K562 (cell line): ENCODE data around the gene ZNF558. TPM values are rescaled to one million over a fixed set of nuclear protein-coding genes. Genes with fewer than 3 reads are reported as not detected.

Experiments used
- BACH1 ChIP-seq: fragments of 200-800 bp; sonication (Bioruptor generic); IDR thresholded peaks from 2 replicates; pipeline ENCODE4 v1.6.1; 2016; ENCODE audit warnings: missing genetic modification characterization, missing compliant biosample characterization
- CEBPB ChIP-seq: fragments of 450-650 bp; IDR thresholded peaks from 2 replicates; pipeline ENCODE4 v1.6.1; 2016; ENCODE audit warnings: missing genetic modification characterization, missing compliant biosample characterization
- CEBPG ChIP-seq, 3 experiments: fragments of 200-800 bp in 1 of 3; sonication (Bioruptor generic) in 1 of 3; sonication (generic) in 1 of 3; formaldehyde crosslinking in 1 of 3; IDR thresholded peaks in 2 of 3; conservative IDR thresholded peaks in 1 of 3; 2 replicates each; pipeline versions ENCODE4 v1.6.1 to v1.8.0; 2016 to 2022; ENCODE audit warnings: missing compliant biosample characterization in 2 of 3, missing genetic modification characterization in 2 of 3, mild to moderate bottlenecking in 1 of 3, missing genetic modification reagents in 1 of 3
- CGGBP1 ChIP-seq: fragments of 250-450 bp; sonication (Bioruptor Pico); IDR thresholded peaks from 2 replicates; pipeline ENCODE4 v1.9.0; 2021; ENCODE audit warnings: mild to moderate bottlenecking
- ELF4 ChIP-seq: fragments of 450-650 bp; formaldehyde crosslinking; IDR thresholded peaks from 2 replicates; pipeline ENCODE4 v1.4.0; 2022; ENCODE audit warnings: missing genetic modification characterization
- ETS1 ChIP-seq: conservative IDR thresholded peaks from 2 replicates; pipeline ENCODE4 v1.6.1; 2011; ENCODE audit warnings: low read depth, mild to moderate bottlenecking, low read length; ENCODE audit not compliant: control insufficient read depth
- MCM5 ChIP-seq: fragments of 450-650 bp; IDR thresholded peaks from 2 replicates; pipeline ENCODE4 v1.6.1; 2016; ENCODE audit warnings: low read depth
- NFIC ChIP-seq: fragments of 450-650 bp; IDR thresholded peaks from 2 replicates; pipeline ENCODE4 v1.6.1; 2017; ENCODE audit warnings: mild to moderate bottlenecking, inconsistent platforms
- NR0B1 ChIP-seq: fragments of 450-650 bp; IDR thresholded peaks from one replicate; pipeline ENCODE4 v1.6.1; 2018; ENCODE audit warnings: mild to moderate bottlenecking, moderate library complexity; ENCODE audit not compliant: partially characterized antibody
- PHB ChIP-seq: fragments of 250-450 bp; sonication (Bioruptor Pico); IDR thresholded peaks from 2 replicates; pipeline ENCODE4 v1.5.0; 2021
- SRSF7 ChIP-seq: fragments of 200-400 bp; formaldehyde crosslinking; optimal IDR thresholded peaks from 2 replicates; pipeline ENCODE3; 2017; ENCODE audit warnings: mild to moderate bottlenecking, low read depth, low read length
- SUPT5H ChIP-seq: fragments of 450-650 bp; IDR thresholded peaks from 2 replicates; pipeline ENCODE4 v1.6.1; 2016
- ZBTB2 ChIP-seq: fragments of 450-650 bp; IDR thresholded peaks from 2 replicates; pipeline ENCODE4 v1.6.1; 2016; ENCODE audit warnings: antibody characterized with exemption
- ZFP91 ChIP-seq: sonication (generic); formaldehyde crosslinking; IDR thresholded peaks from 2 replicates; pipeline ENCODE4 v1.8.0; 2022; ENCODE audit warnings: mild to moderate bottlenecking, missing genetic modification reagents
- ZNF146 ChIP-seq: IDR thresholded peaks from one replicate; pipeline ENCODE4 v1.6.1; 2018; ENCODE audit warnings: missing compliant biosample characterization; ENCODE audit not compliant: unreplicated experiment
- ZNF175 ChIP-seq: fragments of 200-800 bp; sonication (Bioruptor generic); IDR thresholded peaks from 2 replicates; pipeline ENCODE4 v1.6.1; 2016; ENCODE audit warnings: low read depth, mild to moderate bottlenecking, missing genetic modification characterization, missing compliant biosample characterization
- ZNF232 ChIP-seq: sonication (generic); formaldehyde crosslinking; IDR thresholded peaks from 2 replicates; pipeline ENCODE4 v1.8.0; 2022; ENCODE audit warnings: mild to moderate bottlenecking, missing genetic modification reagents
- ZNF644 ChIP-seq: fragments of 200-800 bp; sonication (Bioruptor generic); IDR thresholded peaks from 2 replicates; pipeline ENCODE4 v1.6.1; 2016; ENCODE audit warnings: low read depth, missing genetic modification characterization, missing compliant biosample characterization
- polyA plus RNA-seq, 8 experiments: library from polyadenylated mRNA; depleted of rRNA in 4 of 8; stranded (reverse) in 5 of 8; unstranded in 3 of 8; fragments of >200 nt; fragmentation: Nextera tagmentation in 2 of 8; fragmentation: Illumina TruSeq in 1 of 8; extraction: Ambion mirVana in 2 of 8; extraction: Trizol in 1 of 8; gene quantifications; 2 replicates each; pipeline versions ENCODE4 v1.2.1 to v1.2.3, GENCODE V29; 2011 to 2014; ENCODE audit warnings: inconsistent platforms in 1 of 8, missing spikeins in 1 of 8
- total RNA-seq, 7 experiments: library from RNA; depleted of rRNA in 6 of 7; stranded (reverse); fragments of >200 nt in 6 of 7; fragmentation: Illumina TruSeq in 2 of 7; extraction: Trizol in 2 of 7; gene quantifications; 2 replicates each; pipeline versions ENCODE4 v1.2.1 to v1.2.3, GENCODE V29; 2011 to 2021; ENCODE audit warnings: low replicate concordance in 1 of 7

The ZNF558 gene
- total and polyA plus RNA-seq, 9 of the 15 experiments (the other 6 are each of a cell fraction or from before 2014, with no cell fraction given) = 5.4 to 47.6 (median 21.2) TPM

GRCh38 chr19:8832132-8833021 lies at the start of gene ZNF558, which contains the start of gene MBD3L1 (continued):
- 0 out of 2 replicates have a peak, but pooled peaks have one; percentile 48 for TF ChIP-seq ETS1
- TF ChIP-seq NR0B1 = no peak
- TF ChIP-seq ZBTB2 = peak; percentile 55; the same call in 1 of the 2 replicates
- no peak for TF ChIP-seq MCM5
- no peak for TF ChIP-seq CEBPG (CRISPR knock-in tag; IDR thresholded peaks at IDR 0.05)
- TF ChIP-seq CEBPG (tag; conservative IDR thresholded peaks at IDR 0.05 in 1 of 2, IDR thresholded peaks at IDR 0.05 in 1 of 2) = no peak
- TF ChIP-seq ZNF644 (tag) = no peak
- no peak for TF ChIP-seq ZNF146 (CRISPR knock-in tag)
- TF ChIP-seq ZNF232 (CRISPR knock-in tag) = no peak
- peak; percentile 17; the same call in 1 of the 2 replicates for TF ChIP-seq CEBPB (tag)
- TF ChIP-seq SRSF7 = no peak
- TF ChIP-seq ZNF175 = no peak
- peak; percentile 72 for TF ChIP-seq NFIC
- no peak for TF ChIP-seq CGGBP1 (CRISPR knock-in tag)
- TF ChIP-seq ZFP91 (CRISPR knock-in tag) = no peak
- peak; percentile 93 for TF ChIP-seq SUPT5H
- TF ChIP-seq ELF4 (CRISPR knock-in tag) = peak; percentile 57; the same call in 1 of the 2 replicates
- TF ChIP-seq BACH1 = no peak
- TF ChIP-seq PHB (CRISPR knock-in tag) = no peak
